Superior temporal gyrus (tissue), 1 donor: ENCODE results near the gene AMZ2.
"Not testable (repeated sequence)": the region's sequence is repeated elsewhere in the genome, so short reads cannot be mapped to it uniquely, and the experiment has no call there.

Source experiments
- DNase-seq: peaks from one replicate; pipeline ENCODE4 v3.0.0-alpha.2; 2016; ENCODE audit errors: extremely low spot score

AMZ2 gene

DNA sequence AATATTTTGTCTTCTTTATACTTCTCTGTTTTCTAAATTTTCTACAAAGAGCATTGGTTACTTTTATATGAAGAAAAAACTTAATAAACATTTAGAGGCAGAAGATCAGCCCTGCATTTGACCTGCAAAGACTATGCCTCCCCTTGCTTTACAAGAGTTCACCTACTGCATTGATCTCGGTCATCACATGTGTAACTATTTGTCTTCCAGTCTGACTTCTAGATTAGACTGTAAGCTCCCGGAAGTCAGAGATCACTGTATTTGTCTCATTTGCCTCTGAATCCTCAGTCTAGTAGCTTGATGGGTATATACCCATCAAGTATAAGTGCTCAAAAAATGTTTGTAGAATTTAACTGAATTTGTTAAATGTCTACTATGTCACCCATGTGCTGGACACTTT lies 27.7 kb upstream of the AMZ2 start:
- not testable (repeated sequence) for DNase-seq

DNA sequence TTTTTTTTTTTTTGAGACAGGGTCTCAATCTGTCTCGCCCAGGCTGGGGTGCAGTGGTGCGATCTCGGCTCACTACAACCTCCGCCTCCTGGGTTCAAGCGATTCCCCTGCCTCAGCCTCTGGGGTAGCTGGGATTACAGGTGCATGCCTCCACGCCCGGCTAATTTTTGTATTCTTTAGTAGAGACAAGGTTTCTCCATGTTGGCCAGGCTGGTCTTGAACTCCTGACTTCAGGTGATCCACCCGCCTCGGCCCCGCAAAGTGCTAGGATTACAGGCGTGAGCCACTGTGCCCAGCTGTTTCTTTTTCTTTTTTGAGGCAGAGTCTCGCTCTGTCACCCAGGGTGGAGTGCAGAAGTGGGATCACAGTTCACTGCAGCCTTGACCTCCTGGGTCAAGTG lies 27.1 kb upstream of the AMZ2 start:
- DNase-seq = not testable (repeated sequence)

DNA sequence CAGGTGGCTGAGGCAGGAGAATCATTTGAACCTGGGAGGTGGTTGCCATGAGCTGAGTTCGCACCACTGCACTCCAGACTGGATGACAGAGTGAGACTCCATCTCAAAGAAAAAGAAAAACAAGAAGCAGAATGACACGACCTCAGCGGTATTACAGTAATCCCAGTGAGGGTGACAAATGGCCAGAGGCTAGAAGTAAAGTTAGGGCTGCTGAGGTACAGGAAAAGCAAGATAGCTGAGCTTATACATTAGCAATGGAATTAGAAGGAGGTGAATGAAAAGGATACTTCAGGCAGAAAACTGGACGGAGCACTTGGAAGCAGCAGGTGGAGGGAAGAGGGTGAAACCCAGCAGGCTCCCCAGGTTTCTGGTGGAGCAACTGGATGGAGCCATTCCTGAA lies 26.1 kb upstream of the AMZ2 start:
- no peak for DNase-seq

DNA sequence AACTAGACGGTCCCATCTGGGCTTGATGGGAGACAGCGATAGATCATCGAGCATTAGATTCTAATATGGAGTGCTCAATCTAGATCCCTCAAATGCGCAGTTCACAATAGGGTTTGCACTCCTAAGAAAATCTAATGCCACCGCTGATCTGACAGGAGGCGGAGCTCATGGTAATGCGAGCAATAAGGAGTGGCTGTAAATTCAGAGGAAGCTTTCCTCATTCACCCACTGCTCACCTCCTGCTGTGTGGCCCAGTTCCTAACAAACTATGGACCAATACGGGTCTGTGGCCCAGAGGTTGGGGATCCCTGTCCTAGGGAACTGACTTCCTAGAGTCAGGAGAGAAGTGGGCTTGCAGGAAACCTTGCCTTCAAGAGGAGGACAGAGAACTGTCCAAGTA lies 25.2 kb upstream of the AMZ2 start:
- DNase-seq = no peak

DNA sequence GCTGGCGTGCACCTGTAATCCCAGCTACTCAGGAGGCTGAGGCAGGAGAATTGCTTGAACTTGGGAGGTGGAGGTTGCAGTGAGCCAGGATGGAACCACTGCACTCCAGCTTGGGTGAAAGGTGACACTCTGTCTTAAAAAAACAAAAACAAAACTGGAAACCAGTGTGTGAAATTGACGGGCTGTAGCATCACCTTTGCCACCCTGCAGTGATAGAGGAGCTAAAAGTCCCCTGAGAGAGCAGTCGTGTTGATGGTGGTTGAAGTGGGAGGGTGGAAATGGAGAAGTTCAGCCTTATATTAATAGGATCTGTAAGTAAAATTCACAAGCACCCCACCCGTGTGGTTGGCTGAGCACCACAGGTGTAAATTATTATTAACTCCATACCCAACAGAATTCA lies 22.8 kb upstream of the AMZ2 start:
- not testable (repeated sequence) for DNase-seq

DNA sequence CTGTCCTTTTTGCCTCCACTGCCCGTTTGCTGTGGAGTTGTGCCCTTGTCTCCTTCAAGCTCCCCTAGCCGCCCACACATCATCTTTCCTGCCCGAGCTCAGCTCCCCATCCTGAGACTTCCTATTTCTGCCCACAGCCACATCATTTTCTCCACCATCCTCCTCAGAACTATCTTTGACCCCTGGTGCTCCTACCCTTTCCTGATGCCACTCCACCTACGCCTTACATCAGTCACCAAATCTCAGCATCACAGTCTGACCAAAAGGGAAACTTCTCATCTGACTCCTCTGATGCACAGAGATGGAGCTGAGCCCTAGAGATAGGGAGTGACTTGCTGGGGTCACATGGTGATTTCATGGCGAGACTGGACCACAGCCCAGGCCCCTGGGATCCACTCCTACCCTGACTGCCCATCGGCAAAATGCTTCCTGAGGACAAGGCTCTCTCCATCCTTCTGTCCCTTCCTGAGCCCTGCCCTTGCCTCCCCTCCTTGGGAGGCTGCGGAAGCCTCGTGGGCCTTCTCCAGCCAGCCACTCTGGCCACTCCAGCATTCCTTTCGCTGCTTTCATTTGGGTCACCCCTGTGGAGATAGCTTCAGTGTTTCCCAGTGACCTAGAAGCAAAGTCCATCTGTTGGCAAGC lies 19.7 kb upstream of the AMZ2 start:
- DNase-seq = not testable (repeated sequence)

DNA sequence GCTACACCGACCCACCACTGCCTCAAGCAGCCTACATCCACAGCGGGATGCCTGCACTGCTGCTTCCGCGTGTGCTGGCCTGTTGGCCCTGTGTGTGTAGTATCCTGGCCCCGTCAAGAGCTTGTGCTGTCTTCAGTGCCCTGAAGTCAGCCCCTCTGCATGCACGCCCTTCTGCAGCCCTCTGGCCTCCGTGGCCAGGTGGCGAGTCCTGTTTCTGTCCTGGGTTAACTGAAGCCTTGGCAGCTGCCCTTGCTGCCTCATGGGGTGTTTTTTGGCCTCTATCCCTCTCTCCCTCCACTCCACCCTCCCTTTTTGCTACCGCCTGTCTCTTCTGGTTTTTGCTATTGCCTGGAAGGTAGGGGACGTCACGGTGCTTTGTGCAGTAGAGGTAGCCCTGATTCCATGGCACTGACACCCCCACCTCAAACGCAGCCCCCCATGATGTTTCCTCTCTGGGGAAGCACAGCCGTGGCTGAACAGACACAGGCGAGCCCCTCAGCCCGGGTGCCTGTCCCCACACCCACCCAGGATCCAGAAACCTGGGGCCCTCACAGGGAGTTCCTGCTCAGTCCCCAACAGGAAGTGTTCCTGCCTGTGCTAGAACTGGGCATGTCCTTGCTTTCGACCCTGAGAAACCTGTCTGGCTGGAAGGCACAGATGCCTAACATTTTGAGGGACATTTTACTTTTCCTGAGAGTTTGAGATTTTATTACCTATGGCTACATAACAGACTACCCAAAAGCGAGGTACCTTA lies 18.8 kb upstream of the AMZ2 start:
- no peak for DNase-seq

DNA sequence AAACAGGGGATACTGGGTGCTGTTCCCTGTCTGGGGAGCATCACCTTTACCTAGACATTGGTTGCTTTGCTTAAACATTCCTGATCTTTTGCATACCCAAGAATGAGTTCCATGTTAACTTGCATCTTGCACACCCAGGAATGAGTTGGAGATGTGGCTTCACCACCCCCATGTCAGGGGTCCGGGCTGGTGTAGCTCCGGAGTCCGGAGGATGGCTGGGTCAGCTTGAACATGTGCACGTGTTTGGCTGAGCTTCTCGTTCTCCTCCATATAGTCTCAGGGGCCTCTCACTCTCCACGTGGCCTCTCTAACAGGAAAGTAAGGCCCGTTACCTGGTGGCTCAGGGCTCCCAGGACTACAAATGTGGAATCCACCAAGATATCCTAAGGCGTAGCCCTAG lies 18.2 kb upstream of the AMZ2 start:
- DNase-seq = no peak

DNA sequence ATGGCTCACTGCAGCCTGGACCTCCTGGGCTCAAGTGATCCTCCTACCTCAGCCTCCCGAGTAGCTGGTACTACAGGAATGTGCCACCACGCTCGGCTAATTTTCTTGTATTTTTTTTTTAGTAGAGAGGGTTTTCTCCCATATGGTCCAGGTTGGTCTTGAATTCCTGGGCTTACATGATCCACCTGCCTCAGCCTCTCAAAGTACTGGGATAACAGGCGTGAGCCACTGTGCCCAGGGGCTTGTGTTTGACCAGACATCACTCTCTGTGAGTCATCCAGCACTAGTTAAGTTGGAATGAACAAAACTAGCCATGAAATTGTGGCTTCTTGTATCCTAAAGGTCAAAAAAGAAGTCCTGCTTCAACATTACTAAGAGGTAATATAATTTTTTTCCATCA lies 16.7 kb upstream of the AMZ2 start:
- not testable (repeated sequence) for DNase-seq

DNA sequence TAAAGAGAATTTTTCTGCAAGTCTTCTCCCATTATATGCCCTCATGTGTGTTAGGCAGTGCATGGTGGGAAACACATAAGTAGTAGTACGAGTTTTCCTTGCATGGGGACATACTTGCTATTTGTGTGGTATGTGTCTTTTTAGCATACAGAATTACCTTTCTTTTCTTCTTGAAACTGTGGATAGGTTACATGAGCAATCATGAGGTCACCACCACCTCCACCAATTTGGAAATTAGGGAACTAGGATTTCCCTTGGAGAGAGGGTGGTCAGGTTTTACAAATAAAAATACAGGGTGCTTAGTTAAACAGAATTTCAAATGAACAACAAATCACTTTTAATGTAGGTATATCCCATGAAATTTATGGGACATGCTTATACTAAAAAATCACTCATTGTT lies 16.3 kb upstream of the AMZ2 start:
- no peak for DNase-seq

DNA sequence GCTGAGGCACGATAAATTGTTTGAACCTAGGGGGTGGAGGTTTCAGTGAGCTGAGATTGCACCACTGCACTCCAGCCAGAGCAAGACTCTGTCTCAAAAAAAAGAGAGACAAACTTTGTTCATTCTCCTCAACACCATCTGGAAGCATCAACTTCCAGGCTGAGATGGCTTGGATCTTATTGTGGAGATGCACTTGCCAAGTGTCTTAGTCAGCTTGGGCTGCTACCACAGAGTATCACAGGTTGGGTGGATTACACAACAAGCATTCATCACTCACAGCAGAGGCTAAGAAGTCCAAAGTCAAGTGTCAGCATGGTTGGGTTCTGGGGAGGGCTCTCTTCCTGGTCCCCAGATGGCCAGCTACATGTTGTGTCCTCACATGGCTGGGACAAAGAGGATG lies 15.1 kb upstream of the AMZ2 start:
- DNase-seq = not testable (repeated sequence)

DNA sequence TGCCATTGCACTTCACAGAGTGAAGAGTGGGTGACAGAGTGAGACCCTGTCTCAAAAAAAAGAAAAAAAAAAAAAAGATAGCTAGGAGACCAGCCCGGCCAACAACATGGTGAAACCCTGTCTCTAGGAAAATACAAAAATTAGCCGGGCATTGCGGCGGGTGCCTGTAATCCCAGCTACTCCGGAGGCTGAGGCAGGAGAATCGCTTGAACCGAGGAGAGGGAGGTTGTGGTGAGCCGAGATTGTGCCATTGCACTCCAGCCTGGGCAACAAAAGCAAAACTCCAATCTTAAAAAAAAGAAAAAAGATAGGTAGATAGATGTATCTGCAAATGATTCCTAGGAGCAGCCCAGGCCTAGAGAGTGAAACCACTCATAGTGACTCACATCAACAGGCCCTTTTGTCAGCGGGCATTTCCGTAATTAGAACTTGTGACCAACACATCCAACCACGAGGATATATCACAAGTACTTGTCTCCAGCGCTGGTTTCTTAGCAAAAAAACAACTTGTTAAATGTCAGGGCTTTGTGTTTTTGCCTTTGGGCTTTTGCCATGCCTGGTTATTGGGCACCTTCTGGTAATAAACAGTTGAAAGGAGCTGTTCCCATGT lies 13.0 kb upstream of the AMZ2 start:
- peak; percentile 75 for DNase-seq

DNA sequence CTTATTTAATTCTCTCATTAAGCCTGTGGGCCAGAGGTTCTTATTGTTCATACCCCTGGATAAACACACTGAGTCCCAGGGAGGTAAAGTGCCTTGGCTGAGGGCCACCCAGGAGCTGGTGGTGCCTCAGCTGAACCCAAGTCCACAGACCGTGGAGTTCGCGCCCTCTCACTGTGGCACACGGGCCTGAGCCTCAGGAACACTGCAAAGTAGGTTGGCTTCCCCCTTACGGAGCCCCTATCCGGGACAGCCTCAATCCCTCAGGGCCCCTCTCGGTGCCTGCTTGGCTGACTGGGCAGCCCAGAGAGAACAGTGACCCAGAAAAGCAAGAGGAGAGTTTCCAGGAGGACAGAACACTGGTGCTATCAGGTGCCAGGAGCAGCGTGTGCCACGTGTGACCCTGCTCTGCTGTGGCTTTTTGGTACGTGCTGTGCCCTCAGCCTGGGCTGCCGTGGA lies 12.5 kb upstream of the AMZ2 start:
- DNase-seq = not testable (repeated sequence)

DNA sequence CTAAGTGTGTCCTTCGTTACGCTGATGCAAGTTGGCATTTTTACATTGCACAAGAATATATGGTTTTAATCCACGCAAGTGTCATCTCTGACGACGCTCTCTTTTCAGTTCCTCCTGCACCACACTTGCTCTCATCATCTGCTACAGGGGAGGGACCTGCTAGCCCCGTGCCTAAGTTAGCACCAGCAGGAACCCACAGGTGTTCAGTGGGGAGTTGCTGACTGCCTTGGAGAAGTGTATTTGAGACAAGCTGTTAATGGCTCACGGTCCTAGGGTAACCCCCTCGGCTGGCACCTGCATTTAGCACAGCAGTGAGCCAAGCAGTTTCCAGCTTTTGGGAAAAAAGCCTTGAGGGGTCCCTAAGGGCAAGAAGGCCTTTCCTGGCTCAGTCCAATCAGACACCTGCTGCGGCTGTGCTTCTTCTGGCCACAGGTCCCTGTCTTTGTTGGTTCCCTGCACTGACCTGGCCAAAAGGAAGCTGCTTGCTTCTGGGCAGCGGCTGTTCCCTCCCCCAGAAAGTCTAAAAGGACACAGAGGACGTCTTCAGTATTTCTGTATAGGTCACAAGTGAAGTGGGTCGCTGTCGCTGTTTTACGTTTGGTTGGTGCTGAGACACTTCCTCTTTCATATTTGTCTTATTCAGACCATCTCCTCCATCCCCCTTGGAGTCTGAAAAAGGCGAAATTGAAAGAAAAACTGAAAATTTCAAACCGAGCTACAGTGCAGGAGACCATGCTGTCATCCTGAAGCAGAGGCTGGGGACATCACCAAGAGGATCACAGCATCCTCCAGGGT lies 10.3 kb upstream of the AMZ2 start:
- DNase-seq = not testable (repeated sequence)

DNA sequence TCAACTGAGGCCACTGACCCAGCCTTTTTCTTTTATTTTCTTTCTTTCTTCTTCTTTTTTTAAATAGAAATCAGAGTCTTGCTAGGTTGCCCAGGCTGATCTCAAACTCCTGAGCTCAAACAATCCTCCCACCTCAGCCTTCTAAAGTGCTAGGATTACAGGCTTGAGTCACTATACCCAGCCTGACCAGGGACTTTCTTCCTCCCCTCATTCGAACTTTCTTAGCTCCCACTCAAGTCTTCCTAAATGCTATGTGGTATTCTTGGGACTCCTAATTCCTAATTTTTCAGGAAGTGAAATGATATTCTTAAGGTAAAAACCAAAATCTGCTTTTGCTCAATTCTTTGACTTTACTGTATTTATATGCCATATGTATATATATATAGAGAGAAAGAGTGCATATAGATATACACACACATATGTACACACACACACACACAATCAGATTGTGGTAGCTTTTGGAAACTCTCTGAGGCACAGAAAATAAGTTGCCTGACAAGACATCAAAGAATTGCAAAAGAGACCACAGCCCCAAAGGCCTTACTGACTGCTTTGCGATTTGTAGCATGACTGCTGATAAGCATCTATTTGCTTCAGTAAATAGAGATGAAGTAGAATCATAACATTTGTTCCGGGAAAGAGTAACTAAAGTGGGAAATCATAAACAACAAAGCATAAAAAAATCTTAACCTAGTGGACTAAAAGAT lies 9.5 kb upstream of the AMZ2 start:
- DNase-seq = no peak

DNA sequence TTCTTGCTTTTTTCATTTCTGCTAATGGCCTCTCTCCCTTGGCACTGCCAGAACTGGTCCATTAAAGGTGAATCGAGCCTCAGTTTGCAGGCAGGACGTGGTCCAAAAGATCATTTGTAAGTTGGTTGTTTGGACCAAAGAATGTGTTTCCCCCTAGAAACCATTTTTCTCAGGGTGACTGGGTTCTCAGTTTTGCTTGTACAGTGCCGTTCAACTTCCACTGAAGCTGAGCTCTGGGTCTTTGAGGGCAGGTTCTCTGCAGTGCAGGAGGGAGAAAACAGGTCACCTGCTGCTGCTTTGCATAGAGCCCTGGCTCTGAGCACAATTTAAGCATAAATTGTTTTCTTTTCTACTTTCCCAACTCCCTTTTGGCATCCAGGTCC lies 9.0 kb upstream of the AMZ2 start:
- no peak for DNase-seq

DNA sequence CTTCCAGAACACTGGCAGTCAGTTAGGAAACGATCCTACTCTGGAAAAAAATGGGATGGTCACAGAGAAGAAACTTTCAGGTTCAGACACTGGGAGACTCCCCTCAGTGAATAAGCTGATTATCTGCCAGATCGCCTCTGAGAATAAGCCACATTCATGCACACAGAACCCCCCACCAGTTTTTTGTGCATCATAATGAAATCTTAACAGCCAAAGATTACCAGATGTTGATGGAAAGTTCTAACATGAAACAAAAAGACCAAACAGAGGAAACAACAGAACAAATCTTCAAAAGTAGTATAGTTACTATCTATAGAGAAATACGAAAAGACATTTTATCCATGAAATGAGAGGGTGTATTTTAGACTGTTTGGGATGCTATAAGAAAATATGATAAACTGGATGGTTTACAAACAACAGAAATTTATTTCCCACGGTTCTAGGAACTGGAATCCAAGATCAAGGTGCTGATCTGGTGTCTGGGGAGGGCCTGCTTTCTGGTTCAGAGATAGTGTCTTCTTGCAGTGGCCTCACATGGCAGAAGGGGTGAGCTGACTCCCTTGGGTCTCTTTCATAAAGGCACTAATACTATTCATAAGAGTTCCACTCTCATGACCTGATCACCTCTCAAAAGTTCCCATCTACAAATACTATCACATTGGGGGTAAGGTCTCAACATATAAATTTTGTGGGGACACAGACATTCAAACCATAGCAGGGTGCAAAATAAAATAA lies 8.0 kb upstream of the AMZ2 start:
- no peak for DNase-seq

DNA sequence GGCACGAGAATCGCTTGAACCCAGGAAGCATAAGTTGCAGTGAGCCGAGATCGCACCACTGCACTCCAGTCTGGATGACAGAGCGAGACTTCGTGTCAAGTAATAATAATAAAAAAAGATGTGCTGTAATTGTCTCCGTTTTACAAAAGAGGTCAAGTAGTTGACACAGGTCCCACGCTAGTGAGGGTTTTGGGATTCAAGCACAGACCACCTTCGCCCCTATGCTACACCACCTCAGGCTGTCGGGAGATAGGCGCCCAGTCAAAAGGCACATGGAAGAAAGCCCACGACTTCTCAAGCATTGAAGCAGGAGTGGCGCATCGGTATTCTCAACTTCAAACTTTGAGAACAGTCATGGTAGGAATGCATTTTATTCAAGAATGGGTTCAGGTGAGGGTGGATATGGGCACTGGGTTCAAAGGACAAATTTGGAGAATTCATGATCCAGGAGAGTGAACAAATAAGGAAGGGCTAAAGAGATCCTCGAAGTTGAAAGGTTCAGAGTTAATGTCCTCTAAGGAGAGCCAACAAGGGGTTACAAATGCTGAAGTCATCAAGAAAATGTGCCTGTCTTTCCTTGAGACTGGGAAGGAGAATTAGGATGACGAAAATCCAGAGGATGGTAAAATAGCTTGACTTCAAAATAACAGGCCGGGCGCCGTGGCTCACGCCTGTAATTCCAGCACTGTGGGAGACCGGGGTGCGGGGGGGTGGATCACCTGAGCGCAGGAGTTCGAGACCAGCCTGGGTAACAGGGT lies 1.4 kb upstream of the AMZ2 start:
- no peak for DNase-seq

DNA sequence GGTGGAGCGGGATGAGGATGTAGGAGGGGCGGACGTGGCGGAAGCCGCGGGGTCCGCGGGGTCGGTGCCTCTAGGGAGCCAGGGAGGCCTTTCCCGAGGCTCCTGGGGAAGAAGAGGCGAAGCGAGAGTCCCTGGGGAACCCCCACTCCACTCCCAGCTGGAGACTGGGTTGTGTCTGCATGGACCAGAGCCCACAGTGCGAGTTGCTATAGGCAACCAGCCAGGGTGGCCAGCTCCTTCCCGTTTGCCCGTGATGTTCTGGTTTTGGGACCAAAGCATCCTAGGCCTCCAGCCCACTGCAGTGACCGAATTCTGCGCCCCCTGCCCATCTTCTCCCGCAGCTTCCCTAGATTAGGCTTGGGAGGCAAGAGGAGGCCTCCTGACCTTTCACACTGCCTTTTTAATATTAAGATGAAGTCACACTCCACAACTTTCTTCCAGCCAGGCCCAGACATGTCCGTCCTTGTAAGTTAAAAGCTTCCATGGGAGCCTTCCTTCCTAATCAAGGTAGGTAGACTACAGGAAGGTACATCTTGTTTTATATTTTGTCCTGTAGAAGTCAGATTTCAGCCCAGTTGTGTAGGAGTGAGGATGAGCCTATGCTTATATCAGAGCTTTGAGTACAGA lies 469 bp downstream of the AMZ2 start:
- DNase-seq = peak; percentile 68

DNA sequence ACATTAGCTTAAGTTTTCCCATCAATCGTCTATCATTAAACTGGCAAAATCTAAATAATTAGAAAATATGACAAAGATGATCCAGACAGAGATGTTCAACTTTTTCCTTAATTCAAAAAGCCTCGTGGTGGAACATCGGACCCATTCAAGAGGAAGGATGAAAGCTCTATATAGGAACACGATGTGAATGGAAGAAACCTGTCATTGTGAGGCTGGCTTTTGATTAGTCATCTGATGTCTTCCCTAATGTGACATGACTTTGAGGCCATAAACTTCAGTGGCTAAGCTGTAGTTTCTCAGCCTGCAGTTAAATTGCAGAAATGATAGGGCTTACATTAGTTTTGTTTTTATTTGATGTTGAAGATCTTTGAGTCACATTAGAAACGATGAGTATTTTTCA lies 1.0 kb downstream of the AMZ2 start:
- no peak for DNase-seq
